GM23248 (cell line): ENCODE measurements around the gene TRAF7. TPM values are rescaled to one million over a fixed set of nuclear protein-coding genes. Genes with fewer than 3 reads are reported as not detected.

ENCODE experiments used
- DNase-seq: peaks from one replicate; pipeline ENCODE4 v3.0.0-alpha.2; 2015
- H2AFZ ChIP-seq: fragments of 200-600 bp; sonication (generic); 2 replicates; pipeline ENCODE4 v1.6.1; 2016; ENCODE audit warnings: antibody characterized with exemption
- H3F3A ChIP-seq: fragments of 200-600 bp; sonication (generic); 2 replicates; pipeline ENCODE4 v1.6.1; 2016; ENCODE audit warnings: mild to moderate bottlenecking, antibody characterized with exemption, mixed run types; ENCODE audit not compliant: insufficient read depth
- H3K27ac ChIP-seq: fragments of 200-600 bp; sonication (generic); 2 replicates; pipeline ENCODE4 v1.5.1; 2016; ENCODE audit warnings: mild to moderate bottlenecking
- H3K27me3 ChIP-seq: fragments of 200-600 bp; sonication (generic); replicated peaks from 2 replicates; pipeline ENCODE4 v1.6.1; 2016; ENCODE audit warnings: mild to moderate bottlenecking; ENCODE audit not compliant: insufficient read depth
- H3K36me3 ChIP-seq: fragments of 200-600 bp; sonication (generic); 2 replicates; pipeline ENCODE4 v1.6.1; 2016; ENCODE audit warnings: low read depth, mild to moderate bottlenecking
- H3K4me1 ChIP-seq: fragments of 200-600 bp; sonication (generic); 2 replicates; pipeline ENCODE4 v1.6.1; 2016; ENCODE audit warnings: mild to moderate bottlenecking; ENCODE audit not compliant: insufficient read depth
- H3K4me2 ChIP-seq: fragments of 200-600 bp; sonication (generic); one replicate; pipeline ENCODE4 v1.6.1; 2016; ENCODE audit warnings: mild to moderate bottlenecking; ENCODE audit not compliant: unreplicated experiment
- H3K4me3 ChIP-seq: fragments of 200-600 bp; sonication (generic); 2 replicates; pipeline ENCODE4 v1.5.1; 2016; ENCODE audit warnings: mild to moderate bottlenecking
- H3K79me2 ChIP-seq: fragments of 200-600 bp; sonication (generic); 2 replicates; pipeline ENCODE4 v1.6.1; 2016; ENCODE audit warnings: mild to moderate bottlenecking; ENCODE audit not compliant: insufficient read depth
- H3K9ac ChIP-seq: fragments of 200-600 bp; sonication (generic); 2 replicates; pipeline ENCODE4 v1.6.1; 2016; ENCODE audit warnings: mild to moderate bottlenecking
- H3K9me2 ChIP-seq: fragments of 200-600 bp; sonication (generic); 2 replicates; pipeline ENCODE4 v1.6.1; 2016; ENCODE audit warnings: mixed run types, mild to moderate bottlenecking, moderate library complexity; ENCODE audit not compliant: insufficient read depth
- H3K9me3 ChIP-seq: fragments of 200-600 bp; sonication (generic); one replicate; pipeline ENCODE4 v1.6.1; 2017; ENCODE audit warnings: low read depth
- H4K20me1 ChIP-seq: fragments of 200-600 bp; sonication (generic); 2 replicates; pipeline ENCODE4 v1.6.0; 2016; ENCODE audit not compliant: insufficient read depth
- EZH2 ChIP-seq: fragments of 200-600 bp; sonication (generic); IDR thresholded peaks from 2 replicates; pipeline ENCODE4 v1.6.1; 2018; ENCODE audit warnings: antibody characterized with exemption, mild to moderate bottlenecking; ENCODE audit not compliant: insufficient read depth, poor library complexity, severe bottlenecking
- EZH2phosphoT487 ChIP-seq: fragments of 200-600 bp; sonication (generic); IDR thresholded peaks from 2 replicates; pipeline ENCODE4 v1.6.1; 2018; ENCODE audit warnings: antibody characterized with exemption, moderate library complexity, mild to moderate bottlenecking, low read depth; ENCODE audit not compliant: insufficient read depth
- WGBS, 2 experiments: methylation state at CpG; one replicate each; pipeline ENCODE4 v1.1.6; 2015 to 2017; ENCODE audit warnings: low lambda C conversion rate in 2 of 2, low coverage in 1 of 2; ENCODE audit errors: missing lambda C conversion rate in 2 of 2; 5-methylcytosine and 5-hydroxymethylcytosine counted together
- in situ Hi-C: fragments of 300-500 bp; cut with MboI; formaldehyde crosslinking; loops from 2 replicates; pipeline ENCODE4 v1.15.0; 2020
- polyA plus RNA-seq: library from polyadenylated mRNA; unstranded; fragments of >200 nt; fragmentation: Nextera tagmentation; extraction: Ambion mirVana; gene quantifications from 2 replicates; pipeline ENCODE4 v1.2.1, GENCODE V29; 2016
- total RNA-seq: library from RNA; depleted of rRNA; stranded (reverse); fragments of >200 nt; shearing (Covaris generic); gene quantifications from 2 replicates; pipeline ENCODE4 v1.2.3, GENCODE V29; 2014

The TRAF7 gene
- total and polyA plus RNA-seq, 2 experiments from 2014 or later, result 29.3 to 72.7 TPM

GRCh38 chr16:2212362-2213324 is 57.1 kb downstream of the TRAF7 start:
- H3K4me3 ChIP-seq, result peak overlapping the region; percentile 72
- WGBS, 2 experiments, result 57 to 66% methylated on average over 19 of the region's 19 CpGs
- peak overlapping the region; percentile 87 for H3K9ac ChIP-seq

DNA sequence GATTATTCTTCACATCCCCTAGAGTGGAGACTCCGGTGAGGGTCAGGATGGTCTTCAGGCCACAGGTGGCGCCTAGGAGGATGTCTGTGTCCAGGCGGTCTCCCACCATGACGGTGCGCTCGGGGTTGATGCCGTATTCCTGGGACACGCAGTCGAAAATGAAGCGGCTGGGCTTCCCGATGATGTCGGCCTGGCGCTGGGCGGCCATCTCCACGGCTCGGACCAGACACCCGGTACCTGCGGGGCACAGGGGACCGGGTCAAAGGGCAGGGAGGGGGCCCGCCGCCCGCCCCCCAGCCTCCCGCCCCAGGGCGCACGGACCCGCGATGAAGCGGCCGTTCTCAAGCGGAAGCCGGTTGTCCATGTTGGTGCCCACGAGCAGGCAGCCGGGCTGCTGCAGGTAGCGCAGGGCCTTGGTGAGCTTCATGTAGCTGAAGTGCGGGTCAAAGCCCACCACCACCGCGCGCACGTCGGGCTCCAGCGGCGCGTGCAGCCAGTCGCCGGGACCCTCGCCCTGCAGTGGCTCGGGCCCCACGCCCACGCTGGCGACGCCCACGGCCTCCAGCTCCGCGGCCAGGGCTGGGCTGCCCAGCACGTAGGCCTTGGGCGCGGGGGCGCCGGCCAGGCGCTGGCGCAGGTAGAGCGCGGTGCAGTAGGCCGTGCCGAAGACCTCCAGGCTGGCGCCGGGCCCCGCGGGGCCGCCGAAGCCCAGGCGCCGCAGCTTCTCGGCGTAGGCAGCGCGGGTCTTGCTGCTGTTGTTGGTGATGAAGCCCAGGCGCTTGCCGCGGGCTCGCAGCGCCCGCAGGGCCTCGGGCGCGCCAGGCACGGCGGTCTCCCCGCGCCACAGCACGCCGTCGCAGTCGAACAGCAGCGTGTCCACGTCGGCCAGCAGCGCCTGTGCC is 58.5 kb downstream of the TRAF7 start:
- H3K27me3 ChIP-seq, result no peaks in the 10 kb centered on the region
- no peaks in the 10 kb centered on the region for H3F3A ChIP-seq
- WGBS, 2 experiments, result 1% methylated on average over 65 to 76 of the region's 98 CpGs
- H3K9me2 ChIP-seq, result no peaks in the 10 kb centered on the region
- DNase-seq, result peak; percentile 59
- H3K36me3 ChIP-seq, result no peaks in the 10 kb centered on the region
- H3K4me3 ChIP-seq, result peak overlapping the region; percentile 72
- peak overlapping the region; percentile 87 for H3K4me2 ChIP-seq
- H4K20me1 ChIP-seq, result no peaks in the 10 kb centered on the region
- H3K9ac ChIP-seq, result peak overlapping the region; percentile 87
- peak overlapping the region; percentile 62; the same call in 1 of the 2 replicates for H2AFZ ChIP-seq
- H3K9me3 ChIP-seq, result no peaks in the 10 kb centered on the region
- TF ChIP-seq EZH2phosphoT487, result no peak
- no peak for TF ChIP-seq EZH2
- peak overlapping the region; percentile 70 for H3K27ac ChIP-seq
- in situ Hi-C loops, result no loop called here
- peaks cover 10% of the 10 kb centered on the region; the same call in 1 of the 2 replicates for H3K4me1 ChIP-seq
- H3K79me2 ChIP-seq, result peaks cover 24% of the 10 kb centered on the region

More at GRCh38 chr16:2212362-2213324, 57.1 kb downstream of the TRAF7 start:
- no peaks in the 10 kb centered on the region for H4K20me1 ChIP-seq
- H2AFZ ChIP-seq, result no peak overlapping the region
- peaks cover 10% of the 10 kb centered on the region; the same call in 1 of the 2 replicates for H3K4me1 ChIP-seq
- no peaks in the 10 kb centered on the region for H3K9me2 ChIP-seq
- H3K9me3 ChIP-seq, result no peaks in the 10 kb centered on the region
- H3K4me2 ChIP-seq, result peak overlapping the region; percentile 87
- in situ Hi-C loops, result no loop called here
- TF ChIP-seq EZH2phosphoT487 (no peak), EZH2 (no peak)
- H3K27me3 ChIP-seq, result no peaks in the 10 kb centered on the region
- H3K79me2 ChIP-seq, result peaks cover 27% of the 10 kb centered on the region
- no peaks in the 10 kb centered on the region for H3F3A ChIP-seq
- H3K27ac ChIP-seq, result no peak overlapping the region
- H3K36me3 ChIP-seq, result no peaks in the 10 kb centered on the region
- DNase-seq, result no peak

DNA sequence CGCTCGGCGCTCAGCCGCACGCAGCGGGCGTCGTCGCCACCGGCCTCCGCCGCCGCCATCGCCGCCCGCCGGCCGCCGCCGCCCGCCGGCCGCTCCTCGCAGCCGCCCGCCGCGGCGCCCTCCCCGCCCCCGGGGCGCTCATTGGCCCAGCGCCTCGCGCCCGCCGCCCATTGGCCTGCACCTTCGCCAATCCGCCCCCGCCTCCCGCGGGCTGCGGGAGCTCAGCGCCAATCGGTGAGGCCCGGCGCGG is 59.1 kb downstream of the TRAF7 start, which contains the start of gene PGP:
PGP (minus strand) TSS at position 122 of the 250 bp plus-strand sequence; CDS start at position 59, 63 bp downstream.
- no peaks in the 10 kb centered on the region for H3K36me3 ChIP-seq
- H3K4me3 ChIP-seq, result peak within 1 kb of the TSS; percentile 72
- H4K20me1 ChIP-seq, result no peaks in the 10 kb centered on the region
- no peak for TF ChIP-seq EZH2
- no peak for TF ChIP-seq EZH2phosphoT487
- H3K27me3 ChIP-seq, result no peaks in the 10 kb centered on the region
- DNase-seq, result no peak
- H3K4me1 ChIP-seq, result peaks cover 10% of the 10 kb centered on the region; the same call in 1 of the 2 replicates
- in situ Hi-C loops, result no loop called here
- peak within 1 kb of the TSS; percentile 86 for H3K27ac ChIP-seq
- peak within 1 kb of the TSS; percentile 87 for H3K4me2 ChIP-seq
- H3F3A ChIP-seq, result no peaks in the 10 kb centered on the region
- H2AFZ ChIP-seq, result peak within 1 kb of the TSS; percentile 80
- 0 to 8% methylated on average over 8 to 16 of the region's 48 CpGs for WGBS, 2 experiments
- no peaks in the 10 kb centered on the region for H3K9me2 ChIP-seq
- peaks cover 24% of the 10 kb centered on the region for H3K79me2 ChIP-seq
- H3K9ac ChIP-seq, result peak within 1 kb of the TSS; percentile 87
- H3K9me3 ChIP-seq, result no peaks in the 10 kb centered on the region

- peaks cover 10% of the 10 kb centered on the region; the same call in 1 of the 2 replicates for H3K4me1 ChIP-seq
- peak overlapping the region; percentile 80; the same call in 1 of the 2 replicates for H2AFZ ChIP-seq
- H3K4me2 ChIP-seq, result no peak overlapping the region
- H4K20me1 ChIP-seq, result no peaks in the 10 kb centered on the region
- no peaks in the 10 kb centered on the region for H3K36me3 ChIP-seq
- H3F3A ChIP-seq, result no peaks in the 10 kb centered on the region
- H3K79me2 ChIP-seq, result peaks cover 24% of the 10 kb centered on the region
- no peaks in the 10 kb centered on the region for H3K9me2 ChIP-seq
- H3K4me3 ChIP-seq, result no peak overlapping the region
- no peaks in the 10 kb centered on the region for H3K27me3 ChIP-seq
- DNase-seq, result no peak
- 98 to 99% methylated on average over 4 of the region's 4 CpGs for WGBS, 2 experiments
- H3K9ac ChIP-seq, result no peak overlapping the region
- TF ChIP-seq EZH2phosphoT487, result no peak
- TF ChIP-seq EZH2, result no peak
- no peaks in the 10 kb centered on the region for H3K9me3 ChIP-seq
- in situ Hi-C loops, result no loop called here
- no peak overlapping the region for H3K27ac ChIP-seq
Measured at GRCh38 chr16:2216330-2216729, 60.7 kb downstream of the TRAF7 start.
